Epithelial cell of esophagus (primary cell): ENCODE measurements around the gene PHF8.

Experiments used
- DNase-seq: peaks from one replicate; pipeline ENCODE4 v3.0.0; 2010; ENCODE audit warnings: low read depth
- H3K4me3 ChIP-seq: 2 replicates; pipeline ENCODE4 v1.5.1; 2011; ENCODE audit warnings: mild to moderate bottlenecking, low read length, control low read depth
- TF ChIP-seq, protein P1 (sequence below): IDR thresholded peaks from 2 replicates; pipeline ENCODE4 v1.5.1; 2011; ENCODE audit warnings: low read depth, mild to moderate bottlenecking, low read length, control low read depth, inconsistent platforms; ENCODE audit not compliant: insufficient read depth; ENCODE audit errors: missing control alignments

The PHF8 gene

DNA sequence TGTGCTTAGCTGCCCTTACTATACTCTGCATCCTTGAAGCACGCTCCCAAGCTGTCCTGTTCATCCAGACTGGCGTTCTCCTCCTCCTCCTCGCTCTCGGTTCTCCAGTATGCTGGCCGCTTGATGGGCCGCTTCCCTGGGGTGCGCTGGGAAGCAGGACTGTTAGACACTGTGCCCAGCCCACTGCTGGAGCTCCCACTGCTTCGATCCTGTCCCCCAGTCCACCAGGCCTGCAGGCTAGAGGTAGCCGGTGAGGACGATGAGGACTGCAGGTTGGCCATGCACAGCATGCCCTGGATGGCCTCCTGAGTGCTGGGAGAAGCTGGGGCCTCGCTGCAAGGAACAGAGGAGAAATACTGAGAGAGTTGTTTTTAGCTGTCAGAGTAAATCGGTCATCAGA, 59.4 kb downstream of the PHF8 start:
- TF ChIP-seq, protein P1, sequence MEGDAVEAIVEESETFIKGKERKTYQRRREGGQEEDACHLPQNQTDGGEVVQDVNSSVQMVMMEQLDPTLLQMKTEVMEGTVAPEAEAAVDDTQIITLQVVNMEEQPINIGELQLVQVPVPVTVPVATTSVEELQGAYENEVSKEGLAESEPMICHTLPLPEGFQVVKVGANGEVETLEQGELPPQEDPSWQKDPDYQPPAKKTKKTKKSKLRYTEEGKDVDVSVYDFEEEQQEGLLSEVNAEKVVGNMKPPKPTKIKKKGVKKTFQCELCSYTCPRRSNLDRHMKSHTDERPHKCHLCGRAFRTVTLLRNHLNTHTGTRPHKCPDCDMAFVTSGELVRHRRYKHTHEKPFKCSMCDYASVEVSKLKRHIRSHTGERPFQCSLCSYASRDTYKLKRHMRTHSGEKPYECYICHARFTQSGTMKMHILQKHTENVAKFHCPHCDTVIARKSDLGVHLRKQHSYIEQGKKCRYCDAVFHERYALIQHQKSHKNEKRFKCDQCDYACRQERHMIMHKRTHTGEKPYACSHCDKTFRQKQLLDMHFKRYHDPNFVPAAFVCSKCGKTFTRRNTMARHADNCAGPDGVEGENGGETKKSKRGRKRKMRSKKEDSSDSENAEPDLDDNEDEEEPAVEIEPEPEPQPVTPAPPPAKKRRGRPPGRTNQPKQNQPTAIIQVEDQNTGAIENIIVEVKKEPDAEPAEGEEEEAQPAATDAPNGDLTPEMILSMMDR: no peak
- H3K4me3 ChIP-seq: no peak overlapping the region
- no peak for DNase-seq

DNA sequence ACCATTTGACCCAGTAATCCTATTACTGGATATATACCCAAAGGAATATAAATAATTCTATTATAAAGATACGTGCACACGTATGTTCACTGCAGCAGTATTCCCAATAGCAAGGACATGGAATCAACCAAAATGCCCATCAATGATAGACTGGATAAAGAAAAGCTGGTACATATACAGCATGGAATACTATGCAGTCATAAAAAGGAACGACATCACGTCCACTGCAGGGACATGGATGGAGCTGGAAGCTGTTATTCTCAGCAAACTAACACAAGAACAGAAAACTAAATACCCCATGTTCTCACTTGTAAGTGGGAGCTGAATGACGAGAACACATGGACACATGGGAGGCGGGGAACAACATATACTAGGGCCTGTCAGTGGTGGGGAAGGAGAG, 69.7 kb downstream of the PHF8 start:
- TF ChIP-seq, protein P1: no peak
- no peak for DNase-seq
- no peak overlapping the region for H3K4me3 ChIP-seq

DNA sequence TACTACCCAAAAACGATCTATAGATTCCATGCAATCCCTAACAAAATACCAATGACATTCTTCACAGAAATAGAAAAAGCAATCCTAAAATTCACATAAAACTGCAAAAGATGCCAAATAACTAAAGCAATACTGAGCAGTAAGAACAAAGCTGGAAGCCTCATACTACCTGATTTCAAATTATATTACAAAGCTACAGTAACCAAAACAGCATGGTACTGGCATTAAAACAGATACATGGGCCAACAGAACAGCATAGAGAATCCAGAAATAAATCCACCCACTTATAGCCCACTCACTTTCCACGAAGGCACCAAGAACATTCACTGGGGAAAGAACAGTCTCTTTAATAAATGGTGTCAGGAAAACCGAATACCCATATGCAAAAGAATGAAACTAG, 74.7 kb downstream of the PHF8 start:
- TF ChIP-seq, protein P1: no peak
- H3K4me3 ChIP-seq: no peak overlapping the region
- no peak for DNase-seq

DNA sequence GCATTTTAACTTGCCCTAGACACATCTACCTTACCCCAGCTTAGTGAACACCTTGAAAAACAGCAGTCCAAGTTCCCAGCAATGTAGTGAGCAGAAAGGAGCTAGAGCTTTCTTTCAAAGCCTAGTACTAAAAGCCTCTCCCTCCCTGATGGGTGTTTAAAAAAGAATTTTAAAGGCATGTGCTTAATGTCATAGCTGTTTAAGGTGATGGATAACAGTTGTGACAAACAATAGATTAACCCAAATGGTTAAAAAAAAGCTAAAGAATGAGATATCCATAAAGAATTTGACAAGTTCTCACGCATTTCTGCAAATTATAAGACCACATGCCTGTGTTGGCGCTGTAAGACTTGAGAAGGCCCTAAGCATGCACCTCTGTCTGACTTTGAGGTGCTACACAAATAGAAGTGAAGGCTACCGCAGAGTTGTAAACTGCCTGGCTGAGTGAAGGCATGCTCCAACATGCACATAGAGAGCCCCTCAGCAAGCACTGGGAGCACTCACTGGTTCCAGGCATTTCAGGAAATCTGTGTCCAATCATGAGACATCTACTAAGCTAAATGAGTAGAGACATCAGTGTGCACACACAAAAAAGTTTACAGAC, 94.0 kb downstream of the PHF8 start:
- no peak overlapping the region for H3K4me3 ChIP-seq
- TF ChIP-seq, protein P1: no peak
- DNase-seq: peak; percentile 19

DNA sequence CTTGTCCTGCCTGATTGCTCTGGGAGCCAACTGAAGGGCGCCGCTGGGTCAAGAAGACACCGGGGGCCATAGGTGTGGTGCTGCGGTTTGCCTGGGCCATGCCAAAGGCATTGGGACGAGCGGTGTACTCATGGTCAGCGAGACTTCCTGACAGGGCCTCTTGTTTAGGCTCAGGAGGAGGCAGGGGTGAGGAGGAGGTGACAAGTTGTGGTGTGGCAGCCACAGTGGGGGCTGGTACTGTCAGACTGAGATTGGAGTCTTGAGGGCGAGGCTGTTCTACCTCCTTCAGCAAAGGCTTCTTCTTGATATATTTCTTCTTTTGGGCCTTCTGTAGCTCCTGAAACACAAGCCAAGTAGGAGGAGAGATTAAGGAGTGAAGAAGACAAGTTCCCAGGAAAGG, 104.1 kb downstream of the PHF8 start:
- DNase-seq: no peak
- H3K4me3 ChIP-seq: no peak overlapping the region
- TF ChIP-seq, protein P1: no peak

DNA sequence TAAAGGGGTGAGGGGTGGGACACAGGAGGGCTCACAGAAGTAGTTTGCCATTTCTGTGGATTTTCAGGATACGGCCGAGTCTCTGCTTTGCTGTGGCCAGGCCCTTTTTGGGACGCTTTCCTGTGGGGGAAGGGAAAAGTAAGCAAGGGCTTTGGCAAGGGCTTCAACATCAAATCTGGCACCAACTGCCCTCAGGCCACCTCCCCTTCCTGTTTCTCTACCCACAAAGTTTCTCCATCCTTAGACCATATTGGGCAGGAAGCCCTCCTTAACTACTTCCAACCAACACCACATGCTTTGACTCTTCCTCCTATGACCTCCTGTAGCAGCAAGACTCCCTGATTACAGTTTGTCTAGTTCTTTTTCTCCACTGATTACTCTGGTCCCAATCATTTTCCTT, 105.1 kb downstream of the PHF8 start:
- no peak overlapping the region for H3K4me3 ChIP-seq
- DNase-seq: no peak
- TF ChIP-seq, protein P1: no peak
